Mucosa of descending colon (tissue), 3 donors: Measurements from ENCODE around the gene SLC47A1. TPM values are rescaled to one million over a fixed set of nuclear protein-coding genes. Genes with fewer than 3 reads are reported as not detected.
"Not testable (repeated sequence)": the region's sequence is repeated elsewhere in the genome, so short reads cannot be mapped to it uniquely, and the experiment has no call there.

ENCODE experiments used
- ATAC-seq: fragments of 200-7000 bp; cut with Tn5 transposase; one replicate; pipeline ENCODE4 v1.9.1; 2020; ENCODE audit warnings: mild to moderate bottlenecking, moderate library complexity
- DNase-seq, 3 donors: peaks; one replicate each; pipeline ENCODE4 v3.0.0-alpha.2; 2020
- H3K36me3 ChIP-seq: fragments of 200-600 bp; one replicate; pipeline ENCODE4 v1.8.0; 2021; ENCODE audit warnings: low read depth, mild to moderate bottlenecking
- H3K4me1 ChIP-seq: fragments of 200-600 bp; one replicate; pipeline ENCODE4 v1.8.0; 2021; ENCODE audit warnings: low read depth, mild to moderate bottlenecking
- H3K4me3 ChIP-seq: fragments of 200-600 bp; one replicate; pipeline ENCODE4 v1.8.0; 2021; ENCODE audit warnings: mild to moderate bottlenecking
- H3K9me3 ChIP-seq: fragments of 200-600 bp; one replicate; pipeline ENCODE4 v1.8.0; 2021; ENCODE audit warnings: mild to moderate bottlenecking
- intact Hi-C, 2 donors: fragments of 100-400 bp; cut with DNase I in 1 of 2; cut with micrococcal nuclease in 1 of 2; formaldehyde crosslinking; loops; one replicate each; pipeline versions ENCODE4 v1.11.0 to v1.11.1; 2022; cut with DNase I, micrococcal nuclease
- total RNA-seq, 3 donors: library from RNA; stranded (reverse); fragmentation: NEBNext Ultra II Directional in 2 of 3; extraction: Animal tissue kit (Norgen Biotek cat#: 25700) in 2 of 3; gene quantifications; one replicate each; pipeline versions ENCODE4 v1.2.1 to v1.2.4, GENCODE V29; 2021 to 2023
- TF ChIP-seq, protein P1 (sequence below): fragments of 200-600 bp; IDR thresholded peaks from one replicate; pipeline ENCODE4 v1.8.0; 2022; ENCODE audit warnings: antibody characterized with exemption, mild to moderate bottlenecking
- donor health status: DM: no; HTN: no; CAD: no; lungs with moderate emphysema.
- donor health status: DM: no; HTN: no; CAD: no.
- donor health status: DM: no; HTN: yes; CAD: no.

SLC47A1 gene
- total RNA-seq, 3 donors from 2014 or later = 1.0 to 2.9 (median 2.3) TPM

- TF ChIP-seq, protein P1, sequence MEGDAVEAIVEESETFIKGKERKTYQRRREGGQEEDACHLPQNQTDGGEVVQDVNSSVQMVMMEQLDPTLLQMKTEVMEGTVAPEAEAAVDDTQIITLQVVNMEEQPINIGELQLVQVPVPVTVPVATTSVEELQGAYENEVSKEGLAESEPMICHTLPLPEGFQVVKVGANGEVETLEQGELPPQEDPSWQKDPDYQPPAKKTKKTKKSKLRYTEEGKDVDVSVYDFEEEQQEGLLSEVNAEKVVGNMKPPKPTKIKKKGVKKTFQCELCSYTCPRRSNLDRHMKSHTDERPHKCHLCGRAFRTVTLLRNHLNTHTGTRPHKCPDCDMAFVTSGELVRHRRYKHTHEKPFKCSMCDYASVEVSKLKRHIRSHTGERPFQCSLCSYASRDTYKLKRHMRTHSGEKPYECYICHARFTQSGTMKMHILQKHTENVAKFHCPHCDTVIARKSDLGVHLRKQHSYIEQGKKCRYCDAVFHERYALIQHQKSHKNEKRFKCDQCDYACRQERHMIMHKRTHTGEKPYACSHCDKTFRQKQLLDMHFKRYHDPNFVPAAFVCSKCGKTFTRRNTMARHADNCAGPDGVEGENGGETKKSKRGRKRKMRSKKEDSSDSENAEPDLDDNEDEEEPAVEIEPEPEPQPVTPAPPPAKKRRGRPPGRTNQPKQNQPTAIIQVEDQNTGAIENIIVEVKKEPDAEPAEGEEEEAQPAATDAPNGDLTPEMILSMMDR = no peak
- ATAC-seq (peak; percentile 25), DNase-seq (no peak)
- intact Hi-C loops = no loop called here
- Histone ChIP-seq H3K4me3 (no peak overlapping the region), H3K36me3 (no peaks in the 10 kb centered on the region), H3K9me3 (no peaks in the 10 kb centered on the region), H3K4me1 (no peaks in the 10 kb centered on the region)
These were observed 46.4 kb downstream of the SLC47A1 start for GRCh38 chr17:19579867-19580565.

GRCh38 chr17:19580566-19580920, 46.9 kb downstream of the SLC47A1 start:
- ATAC-seq, DNase-seq, H3K4me1 ChIP-seq, intact Hi-C loops, H3K4me3 ChIP-seq, H3K36me3 ChIP-seq, H3K9me3 ChIP-seq: not testable (repeated sequence)

DNA sequence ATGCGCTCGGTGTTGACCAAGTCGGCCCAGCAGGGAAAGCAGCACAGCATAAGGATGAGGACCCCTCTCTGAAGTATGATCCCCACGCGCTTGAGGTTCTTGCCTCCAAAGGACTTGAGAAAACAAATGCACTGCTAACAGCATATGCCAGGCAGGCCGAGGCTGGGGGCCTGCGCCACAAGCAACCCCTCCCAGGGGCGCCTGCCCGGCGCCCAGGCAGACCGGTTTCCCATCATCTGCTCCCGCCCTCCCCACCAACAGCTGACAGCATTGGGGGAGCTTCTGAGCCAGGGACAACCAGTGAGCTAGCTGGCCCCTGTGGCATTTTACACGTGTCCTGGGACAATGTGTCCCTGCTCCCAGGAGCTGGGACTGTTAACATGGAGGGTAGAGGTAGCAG, 48.5 kb downstream of the SLC47A1 start:
- ATAC-seq, H3K36me3 ChIP-seq, H3K4me1 ChIP-seq, intact Hi-C loops, H3K4me3 ChIP-seq, DNase-seq, H3K9me3 ChIP-seq: not testable (repeated sequence)

DNA sequence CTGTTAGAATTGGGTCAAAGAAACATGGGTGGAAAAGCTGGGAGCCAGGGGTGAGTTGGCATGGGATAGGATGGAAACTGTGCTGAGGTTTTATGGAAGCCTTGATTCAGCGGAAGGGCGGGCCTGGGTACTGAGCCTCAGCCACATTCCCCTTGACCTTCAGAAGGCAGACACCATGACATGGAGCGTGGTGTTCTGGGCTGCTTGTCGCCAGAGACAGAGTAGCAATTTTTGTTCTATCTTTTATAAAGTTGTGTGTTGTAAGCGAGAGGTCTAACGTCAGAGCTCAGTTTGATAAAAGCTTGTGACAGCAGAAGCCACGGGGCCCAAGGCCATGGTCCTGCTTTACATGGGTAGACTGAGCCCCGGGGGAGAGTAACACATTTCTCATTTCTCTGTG, 50.2 kb downstream of the SLC47A1 start:
- H3K36me3 ChIP-seq = no peaks in the 10 kb centered on the region
- no peak overlapping the region for H3K4me3 ChIP-seq
- ATAC-seq (no peak), DNase-seq (no peak)
- H3K9me3 ChIP-seq = no peaks in the 10 kb centered on the region
- no peaks in the 10 kb centered on the region for H3K4me1 ChIP-seq
- intact Hi-C loops = no loop called here
- TF ChIP-seq, protein P1 = no peak

DNA sequence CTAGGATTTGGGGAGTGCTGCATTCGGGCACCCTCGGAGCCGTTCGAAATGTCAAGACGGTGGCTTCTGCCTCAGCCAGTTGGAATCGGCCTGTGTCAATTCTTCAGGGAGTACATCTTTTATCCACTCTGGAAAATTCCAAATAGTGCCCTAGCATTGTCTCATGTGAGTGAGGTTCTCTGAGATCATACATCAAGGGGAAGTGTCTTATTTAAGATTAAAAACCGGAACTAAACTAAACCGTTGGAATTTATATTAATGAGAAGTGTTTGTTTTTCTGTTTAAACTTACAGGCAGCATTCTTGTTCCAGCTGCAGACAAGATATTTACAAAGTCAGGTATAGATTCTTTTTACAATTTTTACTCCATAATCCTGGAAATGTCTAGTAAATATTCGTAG, 56.8 kb downstream of the SLC47A1 start:
- no peak for ATAC-seq
- Histone ChIP-seq H3K9me3 (no peaks in the 10 kb centered on the region), H3K4me3 (no peak overlapping the region), H3K36me3 (no peaks in the 10 kb centered on the region), H3K4me1 (no peaks in the 10 kb centered on the region)
- intact Hi-C loops = no loop called here
- DNase-seq = no peak
- TF ChIP-seq, protein P1 = no peak

GRCh38 chr17:19590912-19591551, 57.4 kb downstream of the SLC47A1 start:
- ATAC-seq = no peak
- no peaks in the 10 kb centered on the region for H3K4me1 ChIP-seq
- no peaks in the 10 kb centered on the region for H3K9me3 ChIP-seq
- no peaks in the 10 kb centered on the region for H3K36me3 ChIP-seq
- intact Hi-C loops = no loop called here
- H3K4me3 ChIP-seq = no peak overlapping the region
- TF ChIP-seq, protein P1 = no peak
- DNase-seq = no peak
